ENCODE results near the gene CXCL12.

The CXCL12 gene

GRCh38 chr10:44369296-44369695, 15.6 kb downstream of the CXCL12 start:
- peak in 2 of 10 donors; percentile 37 to 44 for DNase-seq
- intact Hi-C loops (cut with DNase I): no loop called here

- intact Hi-C loops (cut with DNase I): no loop called here
- peak in 1 of 10 donors; percentile 33 for DNase-seq
Observed at GRCh38 chr10:44368637-44369036, 16.3 kb downstream of the CXCL12 start.

GRCh38 chr10:44366941-44367630, 17.8 kb downstream of the CXCL12 start:
- intact Hi-C loops (cut with DNase I): no loop called here
- peak in 2 of 10 donors; percentile 20 to 64 for DNase-seq

DNA sequence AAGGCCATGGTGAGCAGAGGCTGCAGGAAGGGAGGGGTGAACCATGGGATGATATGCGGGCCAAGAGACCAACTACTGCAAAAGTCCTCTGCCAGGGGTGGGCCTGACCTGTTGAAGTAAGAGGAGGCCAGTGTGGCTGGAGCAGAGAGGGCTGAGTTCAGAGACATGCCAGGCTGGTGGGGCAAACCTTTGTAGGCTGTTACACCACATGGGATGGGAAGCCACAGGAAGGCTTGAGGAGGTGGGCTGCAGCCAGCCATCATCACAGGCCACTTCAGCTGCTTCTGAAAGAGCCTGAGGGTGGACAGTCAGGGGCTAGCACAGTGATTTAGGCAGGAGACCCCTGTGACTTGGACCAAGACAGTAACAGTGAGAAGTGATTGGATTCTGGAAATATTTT, 20.3 kb downstream of the CXCL12 start:
- peak in 1 of 10 donors; percentile 53 for DNase-seq

GRCh38 chr10:44363716-44364115, 21.2 kb downstream of the CXCL12 start:
- DNase-seq: peak in 1 of 10 donors; percentile 65
- intact Hi-C loops (cut with DNase I): no loop called here

More for the DNA sequence above, 20.3 kb downstream of the CXCL12 start:
- intact Hi-C loops (cut with DNase I): no loop called here

DNA sequence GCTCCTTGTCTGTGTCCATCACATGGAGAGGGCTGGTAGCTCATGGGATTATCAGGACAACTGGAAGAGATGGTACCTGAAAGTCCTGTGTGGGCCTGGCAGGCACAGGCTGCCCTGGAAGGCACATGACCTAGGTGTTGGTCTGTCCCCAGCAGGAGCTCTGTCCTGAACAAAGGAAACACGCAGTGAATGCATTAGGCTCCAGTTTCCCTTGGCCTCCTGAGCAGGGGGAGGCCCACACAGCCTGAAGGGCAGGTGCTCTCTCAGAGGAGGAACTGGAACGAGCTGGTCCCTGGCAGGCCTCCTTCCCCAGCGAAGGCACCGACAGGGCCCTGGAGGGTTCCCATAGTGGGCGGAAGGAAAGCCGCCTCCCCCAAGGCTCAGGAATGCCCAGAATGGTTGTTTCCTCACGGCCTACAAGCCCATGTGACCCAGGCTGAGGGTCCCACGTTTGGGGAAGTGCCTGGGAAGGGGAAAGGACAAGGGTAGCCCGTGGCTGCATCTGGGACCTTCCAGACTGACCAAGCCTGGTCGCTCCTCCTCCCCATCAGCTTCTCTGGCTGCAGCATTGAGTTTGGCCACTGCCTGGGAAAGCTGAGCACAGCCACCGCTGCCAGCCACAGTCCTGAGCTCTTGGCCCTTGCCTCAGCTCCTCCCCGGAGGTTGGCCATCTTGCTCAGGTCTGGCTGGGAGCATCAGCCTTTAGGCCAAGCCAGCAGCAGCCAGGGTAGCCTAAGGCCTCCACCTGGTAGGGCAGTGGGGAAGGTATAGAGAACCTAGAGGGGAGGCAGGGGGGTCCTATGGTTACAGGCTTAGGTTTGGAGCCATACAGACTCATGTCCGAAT, 21.8 kb downstream of the CXCL12 start:
- intact Hi-C loops (cut with DNase I): no loop called here
- peak in 2 of 10 donors; percentile 29 to 62 for DNase-seq

DNA sequence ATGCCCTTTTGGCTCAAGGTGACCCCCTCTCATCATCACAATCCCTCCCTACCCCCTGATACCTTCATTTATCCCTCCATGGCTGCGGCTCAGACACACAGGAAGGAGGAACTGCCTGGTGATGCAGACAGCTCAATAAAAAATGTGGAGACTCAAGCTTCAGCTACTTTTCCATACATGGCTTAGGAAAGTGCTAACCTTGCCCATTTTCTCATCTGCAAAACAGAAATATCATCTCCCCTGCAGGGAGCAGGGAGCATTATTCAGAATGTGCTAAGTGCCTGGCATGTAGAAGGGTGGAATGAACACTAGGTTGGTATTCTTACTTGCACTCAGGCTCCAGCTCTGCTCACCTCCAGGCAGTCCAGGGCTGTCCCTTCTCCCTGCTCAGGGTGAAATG, 23.8 kb downstream of the CXCL12 start:
- DNase-seq: no peak
- intact Hi-C loops (cut with DNase I): no loop called here

GRCh38 chr10:44358080-44358771, 26.7 kb downstream of the CXCL12 start:
- intact Hi-C loops (cut with DNase I): no loop called here
- DNase-seq: peak in 2 of 10 donors; percentile 27 to 53

DNA sequence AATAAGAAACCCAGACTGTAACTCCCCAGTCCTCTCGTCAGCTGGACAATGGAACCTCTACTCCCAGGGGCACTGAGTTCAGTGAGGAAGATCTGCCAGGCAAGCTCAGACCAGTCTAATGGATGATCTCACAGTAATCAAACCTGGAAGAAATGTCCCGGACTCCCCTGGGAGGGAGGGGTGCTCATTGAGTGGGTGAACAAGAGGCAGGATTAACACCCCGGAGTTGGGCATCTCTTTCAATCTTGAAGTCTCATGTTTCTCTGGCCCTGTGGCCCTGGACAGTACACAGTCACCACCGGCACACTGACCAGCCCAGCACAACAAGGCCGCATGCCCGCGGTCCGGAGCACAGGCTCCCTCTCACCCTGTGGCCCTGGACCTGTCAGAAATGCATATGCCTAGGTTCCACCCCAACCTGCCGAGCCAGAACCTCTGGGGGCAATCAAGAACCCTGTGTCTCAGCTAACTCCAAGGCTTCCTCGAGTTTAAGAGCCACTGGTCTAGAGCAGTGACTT, 27.8 kb downstream of the CXCL12 start:
- intact Hi-C loops (cut with DNase I): no loop called here
- peak in 2 of 10 donors; percentile 37 to 83 for DNase-seq

- intact Hi-C loops (cut with DNase I): no loop called here
- peak in 2 of 10 donors; percentile 30 to 67 for DNase-seq
Observed at GRCh38 chr10:44356139-44357022, 28.5 kb downstream of the CXCL12 start.

- peak in 2 of 10 donors; percentile 3 to 43 for DNase-seq
- intact Hi-C loops (cut with DNase I): no loop called here
Observed at GRCh38 chr10:44355630-44356029, 29.3 kb downstream of the CXCL12 start.

DNA sequence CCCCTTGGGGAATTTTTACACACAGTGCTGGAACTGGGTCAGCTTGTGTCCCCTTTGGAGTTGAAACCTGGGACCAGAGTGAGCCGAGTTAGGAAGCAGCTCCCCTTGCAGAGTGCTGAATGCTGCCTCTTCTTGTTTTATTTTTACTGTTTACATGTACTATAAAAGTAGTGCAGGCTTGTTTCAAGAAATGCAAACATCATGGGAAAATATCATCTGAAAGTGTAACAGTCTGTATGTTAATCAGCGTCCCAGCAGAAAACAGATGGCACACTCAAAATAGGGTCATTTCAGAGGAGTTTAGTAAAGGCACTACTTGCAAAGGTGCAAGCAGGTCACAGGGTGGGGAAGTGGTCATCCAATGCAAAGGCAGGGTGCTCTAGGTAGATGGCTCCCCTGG, 30.1 kb downstream of the CXCL12 start:
- intact Hi-C loops (cut with DNase I): no loop called here
- peak in 1 of 10 donors; percentile 27 for DNase-seq

DNA sequence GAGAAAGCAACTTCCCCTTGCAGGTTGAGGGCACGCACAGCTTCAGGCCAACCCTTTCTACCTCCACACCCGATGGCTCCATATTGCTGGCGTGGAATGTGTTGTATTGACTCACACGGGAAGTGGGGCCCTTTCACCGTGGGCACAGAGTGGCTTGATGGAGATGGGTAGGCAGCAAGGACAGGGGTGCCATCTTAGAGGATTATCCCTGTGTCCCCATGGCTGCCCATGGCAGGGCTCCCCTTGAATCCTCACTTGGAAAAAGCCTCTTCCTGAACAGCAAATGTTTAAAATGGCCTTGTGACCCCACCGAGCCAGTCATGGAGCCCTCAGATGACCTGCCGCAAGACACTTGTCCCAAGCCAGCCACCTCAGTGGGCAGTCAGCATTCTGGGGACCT, 31.2 kb downstream of the CXCL12 start:
- intact Hi-C loops (cut with DNase I): no loop called here
- peak in 2 of 10 donors; percentile 31 to 51 for DNase-seq

GRCh38 chr10:44353128-44353390, 31.8 kb downstream of the CXCL12 start:
- intact Hi-C loops (cut with DNase I): no loop called here
- peak in 2 of 10 donors; percentile 5 to 50 for DNase-seq

DNA sequence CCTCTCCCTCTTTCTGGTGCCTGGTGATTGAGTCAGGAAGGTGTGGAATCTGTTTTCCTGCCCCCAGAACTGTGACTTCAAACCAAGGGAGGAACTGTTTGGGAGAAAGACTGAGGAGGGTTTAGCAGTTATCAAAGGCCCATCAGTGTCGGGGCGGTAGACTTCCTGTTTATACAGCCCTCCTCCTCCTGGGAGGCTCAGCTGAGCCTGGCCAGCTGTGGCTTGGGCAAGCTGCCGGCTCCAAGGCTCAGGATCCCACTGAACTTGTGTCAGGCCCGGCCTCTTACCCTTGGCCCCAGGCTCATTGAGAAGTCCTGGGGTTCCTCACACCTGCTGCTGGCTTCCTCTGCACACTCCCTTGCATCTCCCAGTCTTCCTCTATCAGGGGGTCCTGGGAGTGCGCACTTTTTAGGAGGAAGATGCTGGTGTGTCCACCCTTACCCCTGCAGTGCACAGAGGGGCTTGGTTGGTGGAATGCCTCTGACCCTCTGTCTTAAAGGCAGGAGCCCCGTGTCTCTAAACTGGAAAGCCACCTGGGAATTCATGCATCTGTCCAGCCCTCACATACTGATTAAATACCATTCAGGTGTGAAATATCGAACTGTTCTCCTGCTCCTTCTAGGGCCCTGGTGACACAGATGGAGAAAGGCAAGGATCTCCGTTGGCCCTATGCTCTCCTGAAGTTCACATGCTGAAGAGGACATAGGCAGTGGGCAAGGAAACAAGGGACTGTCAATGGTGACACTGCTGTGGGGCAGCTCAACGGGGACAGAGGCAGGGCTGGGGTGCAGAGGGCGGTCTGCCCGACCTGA, 32.4 kb downstream of the CXCL12 start:
- DNase-seq: peak in 3 of 10 donors; percentile 11 to 57 (median 37)
- intact Hi-C loops (cut with DNase I): no loop called here

- DNase-seq: peak in 1 of 10 donors; percentile 35
- intact Hi-C loops (cut with DNase I): no loop called here
Observed at GRCh38 chr10:44348496-44348895, 36.4 kb downstream of the CXCL12 start.

DNA sequence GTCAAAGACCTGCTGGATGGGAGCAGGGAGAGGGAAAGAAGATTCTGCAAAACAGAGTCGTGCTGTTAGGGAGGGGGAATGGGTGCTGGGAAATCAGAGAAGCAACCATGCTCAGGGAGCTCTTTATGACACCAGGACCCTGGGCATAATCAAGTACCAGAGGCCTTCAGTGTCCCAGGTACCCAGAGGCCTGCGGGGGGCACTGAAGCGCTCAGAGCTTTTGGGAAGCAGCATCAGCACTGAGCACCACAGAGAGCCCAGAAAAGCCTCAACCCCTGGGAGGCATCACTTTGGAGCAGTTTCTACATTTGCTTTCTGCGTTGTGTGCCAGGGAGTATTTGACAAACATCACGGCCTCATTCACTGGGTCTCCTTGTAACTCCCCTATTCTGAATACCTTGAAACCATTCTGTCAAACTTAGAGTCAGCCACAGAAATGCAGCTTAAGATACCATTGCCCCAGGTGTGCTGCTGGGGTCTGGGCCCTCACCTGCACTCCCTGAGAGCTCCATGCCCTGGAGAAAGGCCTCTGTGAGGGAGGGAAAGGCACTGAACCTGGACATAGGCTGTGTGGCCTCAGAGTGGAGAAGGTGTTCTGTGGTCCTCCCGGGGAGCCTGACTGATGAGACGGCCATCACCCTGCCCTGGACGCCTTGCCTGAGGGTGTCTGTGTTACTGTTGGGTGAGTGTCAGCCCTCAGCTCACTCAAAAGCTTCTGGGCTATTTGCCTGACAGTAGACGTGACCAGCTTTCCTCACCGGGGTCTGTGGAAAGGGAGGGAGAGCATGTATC, 37.1 kb downstream of the CXCL12 start:
- peak in 1 of 10 donors; percentile 54 for DNase-seq
- intact Hi-C loops (cut with DNase I): no loop called here

DNA sequence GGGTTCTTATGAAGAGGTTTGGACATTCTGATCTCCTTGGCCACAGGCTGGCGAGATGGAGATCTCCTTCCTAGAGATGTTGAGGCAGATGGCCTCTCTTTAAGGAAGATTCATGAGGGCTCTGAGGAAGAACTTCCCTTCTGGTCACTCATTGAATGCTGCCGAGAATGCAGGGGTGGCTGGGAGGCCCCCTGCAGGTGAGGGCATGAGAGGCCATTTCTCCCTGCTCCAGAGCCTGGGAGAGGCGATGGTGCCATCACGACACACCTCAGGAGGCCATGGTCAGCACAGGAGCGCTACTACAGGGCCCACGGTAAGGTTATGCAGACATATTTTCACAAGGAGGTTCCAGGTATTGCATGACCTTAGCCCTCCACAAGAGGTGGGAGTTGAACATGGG, 40.2 kb downstream of the CXCL12 start:
- peak in 1 of 10 donors; percentile 12 for DNase-seq
- intact Hi-C loops (cut with DNase I): no loop called here
